Activated CD4-positive, alpha-beta memory T cell treated with anti-CD3 and anti-CD28 coated beads for 36 hours (primary cell): ENCODE measurements around the gene GJA4. TPM values are rescaled to one million over a fixed set of nuclear protein-coding genes. Genes with fewer than 3 reads are reported as not detected.

ENCODE experiments used
- CTCF ChIA-PET: fragments of 350-600 bp; sonication (Branson Sonifier 250); formaldehyde crosslinking; loops from one replicate; lab custom pipeline; 2021; ENCODE audit warnings: antibody characterized with exemption, inconsistent platforms; lab: Charles Lee
- POLR2A ChIA-PET: fragments of 350-600 bp; sonication (Branson Sonifier 250); formaldehyde crosslinking; loops from one replicate; lab custom pipeline; 2021; ENCODE audit warnings: antibody characterized with exemption; lab: Charles Lee
- DNase-seq: peaks from one replicate; pipeline ENCODE4 v3.0.0-alpha.2; 2020
- H3K27ac Mint-ChIP-seq: one replicate; pipeline ENCODE4 v1.8.0; 2021; ENCODE audit warnings: mixed read lengths
- H3K27me3 Mint-ChIP-seq: one replicate; pipeline ENCODE4 v1.8.0; 2021; ENCODE audit warnings: mixed read lengths
- H3K36me3 Mint-ChIP-seq: one replicate; pipeline ENCODE4 v1.8.0; 2021; ENCODE audit warnings: mixed read lengths
- H3K4me1 Mint-ChIP-seq: one replicate; pipeline ENCODE4 v1.8.0; 2021; ENCODE audit warnings: low read depth, mixed read lengths
- H3K4me3 Mint-ChIP-seq: one replicate; pipeline ENCODE4 v1.8.0; 2021; ENCODE audit warnings: mild to moderate bottlenecking, mixed read lengths
- H3K9me3 Mint-ChIP-seq: one replicate; pipeline ENCODE4 v1.8.0; 2021; ENCODE audit warnings: mixed read lengths
- intact Hi-C: fragments of 100-400 bp; cut with micrococcal nuclease; formaldehyde crosslinking; loops from one replicate; pipeline ENCODE4 v1.15.1; 2023
- total RNA-seq, 2 experiments: library from RNA; stranded (reverse); gene quantifications; one replicate each; pipeline ENCODE4 v1.2.3, GENCODE V29; 2021

The GJA4 gene
- total RNA-seq, 2 experiments from 2014 or later = not detected

DNA sequence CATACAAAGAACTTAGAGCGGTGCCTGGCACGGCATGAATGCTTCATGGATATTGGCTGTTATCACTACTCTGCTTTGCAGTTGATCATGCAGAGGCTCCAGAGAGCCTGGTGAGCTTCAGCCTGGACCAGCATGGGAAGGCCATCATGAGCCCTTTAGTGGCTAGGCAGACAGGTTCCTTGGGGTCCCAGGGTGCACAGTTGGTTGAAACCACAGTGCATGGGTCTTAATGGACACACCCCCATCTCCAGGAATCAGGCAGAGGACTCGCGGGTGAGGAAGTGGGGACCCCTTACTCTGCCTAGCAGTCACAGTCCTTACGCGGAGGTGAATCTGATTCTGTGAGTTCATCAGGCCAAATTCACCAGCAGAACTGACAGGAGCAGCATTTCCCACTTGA is 36.8 kb upstream of the GJA4 start:
- intact Hi-C loops = no loop called here
- POLR2A ChIA-PET = no interaction called here
- H3K36me3 Mint-ChIP-seq = no peaks in the 10 kb centered on the region
- H3K4me3 Mint-ChIP-seq = no peak overlapping the region
- no peaks in the 10 kb centered on the region for H3K4me1 Mint-ChIP-seq
- no peaks in the 10 kb centered on the region for H3K9me3 Mint-ChIP-seq
- no peak for DNase-seq
- no peak overlapping the region for H3K27ac Mint-ChIP-seq
- peaks cover 1% of the 10 kb centered on the region for H3K27me3 Mint-ChIP-seq
- CTCF ChIA-PET = no interaction called here

GRCh38 chr1:34757386-34757785 is 35.4 kb upstream of the GJA4 start:
- H3K4me1 Mint-ChIP-seq = no peaks in the 10 kb centered on the region
- no peak for DNase-seq
- H3K27ac Mint-ChIP-seq = no peak overlapping the region
- ChIA-PET POLR2A (no interaction called here), CTCF (no interaction called here)
- H3K9me3 Mint-ChIP-seq = no peaks in the 10 kb centered on the region
- H3K4me3 Mint-ChIP-seq = no peak overlapping the region
- peaks cover 3% of the 10 kb centered on the region for H3K27me3 Mint-ChIP-seq
- no peaks in the 10 kb centered on the region for H3K36me3 Mint-ChIP-seq
- intact Hi-C loops = no loop called here

DNA sequence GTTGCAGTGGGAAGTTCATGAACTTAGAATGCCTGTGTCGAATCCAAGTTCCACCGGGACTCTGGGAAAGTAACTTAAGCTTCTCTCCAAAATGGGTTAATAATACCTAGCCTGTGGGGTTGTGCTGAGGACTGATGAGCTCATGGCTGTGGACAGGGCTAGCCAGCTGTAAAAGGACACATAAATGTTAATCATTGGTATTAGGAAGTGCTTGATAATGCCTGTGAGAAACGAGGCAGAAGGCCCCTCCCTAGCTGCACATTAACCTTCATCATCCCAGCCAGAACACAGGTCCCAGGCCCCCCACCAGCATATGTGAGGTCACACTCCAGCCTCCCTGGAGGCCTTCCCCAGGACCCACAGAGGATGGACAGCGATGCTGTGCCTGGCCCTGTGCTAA is 34.0 kb upstream of the GJA4 start:
- no peak for DNase-seq
- POLR2A ChIA-PET = no interaction called here
- no peak overlapping the region for H3K27ac Mint-ChIP-seq
- H3K4me1 Mint-ChIP-seq = no peaks in the 10 kb centered on the region
- intact Hi-C loops = no loop called here
- H3K36me3 Mint-ChIP-seq = no peaks in the 10 kb centered on the region
- CTCF ChIA-PET = no interaction called here
- no peak overlapping the region for H3K4me3 Mint-ChIP-seq
- H3K9me3 Mint-ChIP-seq = no peaks in the 10 kb centered on the region
- peaks cover 7% of the 10 kb centered on the region for H3K27me3 Mint-ChIP-seq

GRCh38 chr1:34759503-34760357 is 33.1 kb upstream of the GJA4 start, which contains the start of gene GJB4:
TSS of gene GJB4 (plus strand) at chr1:34759740. CDS start at chr1:34761255, 1,515 bp downstream.
- POLR2A ChIA-PET = no interaction called here
- Mint-ChIP-seq H3K4me3 (no peak within 1 kb of the TSS), H3K36me3 (no peaks in the 10 kb centered on the region), H3K27ac (no peak within 1 kb of the TSS), H3K27me3 (peaks cover 7% of the 10 kb centered on the region), H3K9me3 (no peaks in the 10 kb centered on the region), H3K4me1 (no peaks in the 10 kb centered on the region)
- DNase-seq = no peak
- CTCF ChIA-PET = no interaction called here
- intact Hi-C loops = no loop called here

GRCh38 chr1:34761176-34761761 is 31.5 kb upstream of the GJA4 start:
- ChIA-PET POLR2A (no interaction called here), CTCF (no interaction called here)
- H3K36me3 Mint-ChIP-seq = no peaks in the 10 kb centered on the region
- H3K4me1 Mint-ChIP-seq = no peaks in the 10 kb centered on the region
- peaks cover 7% of the 10 kb centered on the region for H3K27me3 Mint-ChIP-seq
- intact Hi-C loops = no loop called here
- no peak for DNase-seq
- no peak overlapping the region for H3K27ac Mint-ChIP-seq
- H3K4me3 Mint-ChIP-seq = no peak overlapping the region
- H3K9me3 Mint-ChIP-seq = no peaks in the 10 kb centered on the region

- no peaks in the 10 kb centered on the region for H3K4me1 Mint-ChIP-seq
- no peaks in the 10 kb centered on the region for H3K36me3 Mint-ChIP-seq
- ChIA-PET CTCF (no interaction called here), POLR2A (no interaction called here)
- H3K9me3 Mint-ChIP-seq = no peaks in the 10 kb centered on the region
- no peak overlapping the region for H3K27ac Mint-ChIP-seq
- H3K4me3 Mint-ChIP-seq = no peak overlapping the region
- no peak for DNase-seq
- intact Hi-C loops = no loop called here
- peaks cover 7% of the 10 kb centered on the region for H3K27me3 Mint-ChIP-seq
These were observed 31.0 kb upstream of the GJA4 start for GRCh38 chr1:34761776-34762307.

GRCh38 chr1:34762474-34763141 is 30.2 kb upstream of the GJA4 start:
- DNase-seq = no peak
- Mint-ChIP-seq H3K4me1 (no peaks in the 10 kb centered on the region), H3K36me3 (no peaks in the 10 kb centered on the region), H3K27me3 (peaks cover 6% of the 10 kb centered on the region), H3K9me3 (no peaks in the 10 kb centered on the region), H3K4me3 (no peak overlapping the region), H3K27ac (no peak overlapping the region)
- ChIA-PET CTCF (no interaction called here), POLR2A (no interaction called here)
- intact Hi-C loops = no loop called here

DNA sequence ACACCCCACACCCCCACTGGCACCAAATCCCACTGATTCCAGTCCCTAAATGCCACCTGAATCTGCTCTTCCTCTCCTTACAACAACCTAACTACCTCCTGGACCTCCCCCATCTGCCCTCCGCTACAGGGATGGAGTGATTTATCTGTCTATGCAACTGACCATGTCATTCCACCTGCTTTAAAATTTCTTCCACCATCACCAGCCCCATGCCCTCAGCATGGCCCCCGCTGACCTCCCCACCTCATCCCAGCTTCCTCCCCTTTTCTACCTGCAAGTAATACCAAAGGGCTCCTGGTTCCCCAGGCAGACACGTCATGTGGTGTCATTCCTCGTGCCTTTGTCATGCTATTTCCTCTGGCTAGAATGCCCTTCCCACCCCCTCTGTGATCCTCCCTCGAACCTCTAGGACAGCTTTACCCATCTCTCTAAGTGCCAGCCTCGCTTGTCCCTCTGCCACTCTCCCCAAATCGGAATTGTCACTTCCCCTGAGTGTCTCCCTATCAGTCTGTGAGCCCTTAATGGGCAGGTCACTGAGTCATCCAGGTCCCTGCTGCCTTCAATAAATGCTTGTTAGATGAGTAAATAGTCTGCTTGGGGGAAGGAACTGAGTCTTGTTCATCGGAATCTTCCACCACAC is 29.5 kb upstream of the GJA4 start:
- no peaks in the 10 kb centered on the region for H3K9me3 Mint-ChIP-seq
- no peaks in the 10 kb centered on the region for H3K36me3 Mint-ChIP-seq
- DNase-seq = no peak
- H3K4me1 Mint-ChIP-seq = no peaks in the 10 kb centered on the region
- H3K27ac Mint-ChIP-seq = no peak overlapping the region
- CTCF ChIA-PET = no interaction called here
- POLR2A ChIA-PET = no interaction called here
- intact Hi-C loops = no loop called here
- H3K4me3 Mint-ChIP-seq = no peak overlapping the region
- H3K27me3 Mint-ChIP-seq = peaks cover 5% of the 10 kb centered on the region

- no peaks in the 10 kb centered on the region for H3K27me3 Mint-ChIP-seq
- no peaks in the 10 kb centered on the region for H3K36me3 Mint-ChIP-seq
- H3K4me3 Mint-ChIP-seq = no peak overlapping the region
- DNase-seq = no peak
- H3K9me3 Mint-ChIP-seq = no peaks in the 10 kb centered on the region
- H3K27ac Mint-ChIP-seq = no peak overlapping the region
- no peaks in the 10 kb centered on the region for H3K4me1 Mint-ChIP-seq
- intact Hi-C loops = no loop called here
- POLR2A ChIA-PET = no interaction called here
- CTCF ChIA-PET = no interaction called here
These were observed 23.9 kb upstream of the GJA4 start for GRCh38 chr1:34768856-34769255.

DNA sequence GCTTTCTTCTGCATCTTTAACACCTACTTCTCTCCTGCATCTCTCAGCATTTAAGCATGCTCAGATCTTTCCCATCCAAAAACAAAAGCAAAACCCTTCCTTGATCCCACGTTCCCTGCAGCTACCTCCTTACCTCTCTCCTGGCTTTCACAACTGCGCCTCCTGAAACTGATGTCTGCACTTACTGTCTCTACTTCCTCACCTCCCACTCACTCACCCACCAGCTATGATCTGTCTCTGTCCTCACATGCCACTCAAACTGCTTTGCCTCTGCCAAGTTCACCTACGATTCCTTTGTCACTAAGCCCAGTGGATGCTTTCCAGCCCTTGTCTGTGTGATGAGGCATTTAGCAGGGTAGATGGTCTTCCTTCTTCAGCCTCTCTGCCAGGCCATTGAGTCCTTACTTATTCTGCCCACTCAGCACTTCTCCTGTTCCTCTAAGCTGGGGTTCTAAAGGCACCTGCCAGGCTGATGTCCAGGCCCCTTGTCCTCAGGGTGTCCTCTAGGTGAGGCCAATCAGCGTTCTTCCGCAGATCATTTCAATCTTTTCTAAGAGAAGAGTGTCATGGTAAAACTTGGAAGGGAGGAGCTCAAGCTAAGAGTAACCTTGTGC is 21.8 kb upstream of the GJA4 start:
- Mint-ChIP-seq H3K4me1 (no peaks in the 10 kb centered on the region), H3K4me3 (no peak overlapping the region), H3K9me3 (no peaks in the 10 kb centered on the region), H3K36me3 (no peaks in the 10 kb centered on the region), H3K27me3 (peaks cover 1% of the 10 kb centered on the region), H3K27ac (no peak overlapping the region)
- POLR2A ChIA-PET = no interaction called here
- CTCF ChIA-PET = no interaction called here
- intact Hi-C loops = no loop called here
- DNase-seq = no peak

DNA sequence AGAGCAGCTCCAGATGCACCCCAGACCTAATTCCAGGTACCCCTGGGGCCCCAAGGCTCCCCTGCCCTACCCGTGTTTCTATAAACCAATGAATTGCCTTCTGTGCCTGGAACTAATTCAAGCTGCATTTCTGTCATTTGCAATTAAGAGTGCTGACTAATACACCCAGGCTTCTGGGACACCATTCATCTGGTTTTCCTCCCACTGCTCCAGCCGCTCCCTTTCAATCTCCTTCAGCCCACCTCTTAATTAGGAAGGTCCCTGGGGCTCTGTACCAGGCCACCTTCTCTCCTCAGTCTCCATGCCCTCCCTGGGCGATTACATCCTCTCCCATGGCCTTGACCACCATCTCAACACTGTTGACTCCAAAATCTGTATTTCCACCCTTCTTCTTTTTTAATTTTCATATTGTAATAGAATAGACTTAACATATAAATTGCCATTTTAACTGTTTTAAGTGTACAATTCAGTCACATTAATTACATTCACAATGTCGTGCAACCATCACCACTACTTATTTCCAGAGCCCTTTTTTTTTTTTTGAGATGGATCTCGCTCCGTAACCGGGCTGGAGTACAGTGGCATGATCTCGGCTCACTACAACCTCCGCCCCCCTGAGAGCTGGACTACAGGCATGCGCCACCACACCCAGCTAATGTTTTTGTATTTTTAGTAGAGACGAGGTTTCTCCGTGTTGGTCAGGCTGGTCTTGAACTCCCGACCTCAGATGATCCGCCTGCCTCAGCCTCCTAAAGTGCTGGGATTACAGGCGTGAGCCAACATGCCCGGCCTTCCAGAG is 21.0 kb upstream of the GJA4 start:
- Mint-ChIP-seq H3K36me3 (no peaks in the 10 kb centered on the region), H3K27me3 (peaks cover 1% of the 10 kb centered on the region), H3K27ac (no peak overlapping the region), H3K4me1 (no peaks in the 10 kb centered on the region), H3K4me3 (no peak overlapping the region), H3K9me3 (no peaks in the 10 kb centered on the region)
- intact Hi-C loops = no loop called here
- DNase-seq = no peak
- ChIA-PET CTCF (no interaction called here), POLR2A (no interaction called here)
